Head of caudate nucleus (tissue), 42 donors: Measurements from ENCODE around the gene GPRASP1.
"Not testable (repeated sequence)": the region's sequence is repeated elsewhere in the genome, so short reads cannot be mapped to it uniquely, and the experiment has no call there.

ENCODE experiments used
- DNase-seq, 42 donors: peaks; one replicate each; pipeline versions ENCODE4 v3.0.0 to v3.0.0-alpha.2; 2020 to 2021; ENCODE audit warnings: mixed read lengths in 7 of 42
- intact Hi-C: fragments of 100-400 bp; cut with DNase I; formaldehyde crosslinking; loops from one replicate; pipeline ENCODE4 v1.15.0; 2022

GPRASP1 gene, protein sequence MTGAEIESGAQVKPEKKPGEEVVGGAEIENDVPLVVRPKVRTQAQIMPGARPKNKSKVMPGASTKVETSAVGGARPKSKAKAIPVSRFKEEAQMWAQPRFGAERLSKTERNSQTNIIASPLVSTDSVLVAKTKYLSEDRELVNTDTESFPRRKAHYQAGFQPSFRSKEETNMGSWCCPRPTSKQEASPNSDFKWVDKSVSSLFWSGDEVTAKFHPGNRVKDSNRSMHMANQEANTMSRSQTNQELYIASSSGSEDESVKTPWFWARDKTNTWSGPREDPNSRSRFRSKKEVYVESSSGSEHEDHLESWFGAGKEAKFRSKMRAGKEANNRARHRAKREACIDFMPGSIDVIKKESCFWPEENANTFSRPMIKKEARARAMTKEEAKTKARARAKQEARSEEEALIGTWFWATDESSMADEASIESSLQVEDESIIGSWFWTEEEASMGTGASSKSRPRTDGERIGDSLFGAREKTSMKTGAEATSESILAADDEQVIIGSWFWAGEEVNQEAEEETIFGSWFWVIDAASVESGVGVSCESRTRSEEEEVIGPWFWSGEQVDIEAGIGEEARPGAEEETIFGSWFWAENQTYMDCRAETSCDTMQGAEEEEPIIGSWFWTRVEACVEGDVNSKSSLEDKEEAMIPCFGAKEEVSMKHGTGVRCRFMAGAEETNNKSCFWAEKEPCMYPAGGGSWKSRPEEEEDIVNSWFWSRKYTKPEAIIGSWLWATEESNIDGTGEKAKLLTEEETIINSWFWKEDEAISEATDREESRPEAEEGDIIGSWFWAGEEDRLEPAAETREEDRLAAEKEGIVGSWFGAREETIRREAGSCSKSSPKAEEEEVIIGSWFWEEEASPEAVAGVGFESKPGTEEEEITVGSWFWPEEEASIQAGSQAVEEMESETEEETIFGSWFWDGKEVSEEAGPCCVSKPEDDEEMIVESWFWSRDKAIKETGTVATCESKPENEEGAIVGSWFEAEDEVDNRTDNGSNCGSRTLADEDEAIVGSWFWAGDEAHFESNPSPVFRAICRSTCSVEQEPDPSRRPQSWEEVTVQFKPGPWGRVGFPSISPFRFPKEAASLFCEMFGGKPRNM (N-terminal part only)

DNA sequence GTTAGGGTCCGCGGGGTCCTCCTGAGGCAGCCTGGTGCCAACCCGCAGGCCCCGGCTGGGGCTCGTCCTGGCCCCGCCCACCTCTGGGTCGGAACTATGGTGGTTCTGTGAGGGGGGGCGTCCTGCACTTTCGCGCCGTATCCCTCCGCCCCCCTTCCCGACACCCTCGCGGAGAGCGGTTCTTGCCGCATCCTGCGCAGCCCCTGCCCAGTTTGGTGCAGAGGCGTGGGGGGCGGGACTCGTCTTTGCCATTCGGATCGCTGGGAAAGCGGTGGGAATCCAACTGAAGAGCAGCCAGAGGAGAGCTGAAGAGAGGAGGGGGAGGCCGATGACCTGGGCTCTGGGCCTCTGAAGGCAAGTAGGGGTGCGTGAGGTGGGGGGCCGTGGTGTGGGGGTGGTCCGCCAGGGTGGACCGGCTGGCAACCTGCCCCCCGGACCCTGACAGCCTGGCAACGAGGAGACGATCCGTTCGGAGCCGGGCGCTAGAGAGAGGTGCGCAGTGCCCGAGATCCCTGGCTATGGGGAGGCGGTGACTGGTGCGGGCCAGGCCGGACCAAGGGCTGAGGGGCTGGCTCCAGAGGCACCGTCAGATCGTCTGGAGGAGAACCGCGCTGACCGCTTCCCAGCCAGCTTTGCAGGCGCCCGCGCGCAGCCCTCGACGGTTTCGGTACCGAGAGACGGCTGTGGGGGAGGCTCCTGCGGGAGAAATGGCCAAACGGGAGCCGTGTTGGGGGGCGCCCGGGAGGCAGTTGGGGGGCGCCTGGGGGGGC, at the start of gene GPRASP1:
Gene GPRASP1 (plus strand): TSS at position 242 of the 770 bp plus-strand sequence. CDS start 2,431 bp downstream, outside the sequence.
- intact Hi-C loops = loop anchor here (10.0 kb wide), 1 partner anchor 63 kb away; the partner anchor contains the start of gene GPRASP2
- DNase-seq = peak; percentile 30 to 86 (median 68)

GRCh38 chrX:102604327-102604726, 47.0 kb upstream of the GPRASP1 start:
- intact Hi-C loops = no loop called here
- DNase-seq = no peak

DNA sequence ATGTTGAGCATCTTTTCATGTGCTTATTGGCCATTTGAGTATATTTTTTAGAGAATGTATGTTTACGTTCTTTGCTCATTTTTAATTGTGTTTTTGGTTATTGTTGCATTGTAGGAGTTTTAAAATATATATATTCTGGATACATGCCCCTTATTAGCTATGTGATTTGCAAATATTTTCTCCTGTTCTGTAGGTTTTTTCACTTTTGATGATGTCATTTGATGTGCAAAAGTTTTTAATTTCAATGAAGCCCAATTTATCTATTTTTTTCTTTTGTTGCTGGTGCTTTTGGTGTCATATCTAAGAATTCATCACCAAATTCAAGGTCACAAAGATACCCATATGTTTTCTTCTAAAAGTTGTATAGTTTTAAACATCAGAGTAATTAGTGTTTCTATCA, 45.2 kb upstream of the GPRASP1 start:
- intact Hi-C loops = no loop called here
- DNase-seq = no peak

DNA sequence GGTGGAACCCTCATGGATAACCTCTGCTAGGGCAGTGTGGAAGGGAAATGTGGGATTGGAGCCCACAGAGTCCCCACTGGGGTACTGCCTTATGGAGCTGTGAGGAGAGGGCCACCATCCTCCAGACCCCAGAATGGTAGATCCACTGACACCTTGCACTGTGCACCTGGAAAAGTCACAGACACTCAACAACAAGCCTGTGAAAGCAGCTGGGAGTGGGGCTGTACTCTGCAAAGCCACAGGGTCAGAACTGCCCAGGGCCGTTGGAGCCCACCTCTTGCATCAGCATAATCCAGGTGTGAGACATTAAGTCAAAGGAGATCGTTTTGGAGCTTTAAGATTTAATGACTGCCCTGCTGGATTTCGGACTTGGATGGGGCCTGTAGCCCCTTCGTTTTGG, 40.4 kb upstream of the GPRASP1 start:
- intact Hi-C loops = no loop called here
- no peak for DNase-seq

DNA sequence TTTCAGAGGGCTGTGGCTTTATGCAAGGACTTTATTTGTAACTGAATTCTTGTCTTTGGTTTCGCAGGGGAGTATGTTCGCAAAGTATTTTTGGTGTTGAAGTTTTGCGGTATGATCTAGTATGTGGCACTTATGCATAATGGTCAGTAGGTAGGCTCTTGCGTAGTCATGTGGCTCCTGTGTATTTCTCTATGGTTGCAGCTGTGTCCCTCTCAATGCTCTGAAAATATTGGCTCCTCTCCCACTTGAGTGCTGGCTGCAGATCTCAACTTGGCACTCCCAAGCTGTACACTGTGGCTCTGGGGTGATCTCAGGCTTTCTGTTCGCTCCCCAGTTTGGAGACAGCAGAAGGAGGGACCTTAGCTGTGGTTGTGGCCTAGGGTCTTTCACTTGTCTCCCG, 27.2 kb upstream of the GPRASP1 start:
- DNase-seq = peak in 13 of 42 donors; percentile 5 to 48 (median 22)
- intact Hi-C loops = no loop called here

- intact Hi-C loops = no loop called here
- DNase-seq = no peak
Observed at GRCh38 chrX:102627640-102628039, 23.6 kb upstream of the GPRASP1 start.

DNA sequence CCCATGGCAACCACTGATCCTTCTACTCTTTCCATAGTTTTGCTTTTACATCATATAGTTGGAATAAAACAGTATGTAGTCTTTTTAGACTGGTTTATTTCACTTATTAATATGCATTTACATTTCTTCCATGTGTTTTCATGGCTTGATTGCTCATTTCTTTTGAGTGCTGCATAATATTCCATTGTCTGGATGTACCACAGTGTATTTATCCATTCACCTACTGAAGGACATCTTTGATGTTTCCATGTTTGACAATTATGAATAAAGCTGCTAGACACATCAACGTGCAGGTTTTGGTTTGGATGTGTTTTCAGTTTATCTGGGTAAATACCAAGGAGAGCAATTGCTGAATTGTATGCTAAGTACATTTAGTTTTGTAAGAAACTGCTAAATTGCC, 13.7 kb upstream of the GPRASP1 start:
- DNase-seq = no peak

DNA sequence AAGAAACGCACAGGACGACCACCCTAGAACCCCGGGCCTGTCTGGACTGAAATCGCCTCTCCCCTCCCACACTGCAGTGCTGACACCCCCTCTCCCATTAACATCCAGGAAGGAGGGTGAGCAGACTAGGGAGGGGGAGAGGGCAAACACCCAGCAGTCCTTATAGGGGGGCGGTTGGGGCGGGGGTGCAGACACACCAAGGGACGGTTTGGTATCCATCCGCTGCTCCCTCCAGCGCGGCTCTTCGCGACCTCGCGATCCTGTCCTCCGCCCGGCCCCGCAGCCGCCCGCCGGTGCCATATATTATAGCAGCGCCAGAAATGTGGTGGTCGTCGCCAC, 411 bp upstream of the GPRASP1 start:
- intact Hi-C loops = loop anchor here (10.0 kb wide), 1 partner anchor 64 kb away; the partner anchor contains the start of gene GPRASP2
- no peak for DNase-seq

More for the DNA sequence above, 13.7 kb upstream of the GPRASP1 start:
- intact Hi-C loops = no loop called here

GRCh38 chrX:102652031-102652688, 877 bp downstream of the GPRASP1 start:
- intact Hi-C loops = loop anchor here (10.0 kb wide), 1 partner anchor 63 kb away; the partner anchor contains the start of gene GPRASP2
- peak in 41 of 42 donors; percentile 20 to 83 (median 60) for DNase-seq

- no peak for DNase-seq
- intact Hi-C loops = loop anchor here (10.0 kb wide), 1 partner anchor 60 kb away; the partner anchor contains the start of gene GPRASP2
Observed at GRCh38 chrX:102654696-102655095, 3.4 kb downstream of the GPRASP1 start.

- DNase-seq = no peak
- intact Hi-C loops = loop anchor here (10.0 kb wide), 1 partner anchor 56 kb away; the partner anchor contains the start of gene GPRASP2
Observed at GRCh38 chrX:102658556-102658955, 7.3 kb downstream of the GPRASP1 start.

- intact Hi-C loops = loop anchor here (10.0 kb wide), 1 partner anchor 55 kb away; the partner anchor contains the start of gene GPRASP2
- peak; percentile 69 to 95 (median 89) for DNase-seq
Observed at GRCh38 chrX:102659790-102660757, 8.8 kb downstream of the GPRASP1 start.

- intact Hi-C loops, DNase-seq: not testable (repeated sequence)
Observed at GRCh38 chrX:102663820-102664219, 12.5 kb downstream of the GPRASP1 start.

DNA sequence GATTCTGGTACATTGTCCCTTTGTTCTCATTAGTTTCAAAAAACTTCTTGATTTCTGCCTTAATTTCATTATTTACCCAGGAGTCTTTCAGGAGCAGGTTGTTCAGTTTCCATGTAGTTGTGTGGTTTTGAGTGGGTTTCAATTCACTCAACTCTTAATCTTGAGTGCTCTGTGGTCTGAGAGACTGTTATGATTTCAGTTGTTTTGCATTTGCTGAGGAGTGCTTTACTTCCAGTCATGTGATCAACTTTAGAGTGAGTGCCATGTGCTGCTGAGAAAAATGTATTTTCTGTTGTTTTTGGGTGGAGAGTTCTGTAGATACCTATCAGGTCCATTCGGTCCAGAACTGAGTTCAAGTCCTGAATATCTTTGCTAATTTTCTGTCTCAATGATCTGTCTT, 15.8 kb downstream of the GPRASP1 start:
- DNase-seq, intact Hi-C loops: not testable (repeated sequence)

DNA sequence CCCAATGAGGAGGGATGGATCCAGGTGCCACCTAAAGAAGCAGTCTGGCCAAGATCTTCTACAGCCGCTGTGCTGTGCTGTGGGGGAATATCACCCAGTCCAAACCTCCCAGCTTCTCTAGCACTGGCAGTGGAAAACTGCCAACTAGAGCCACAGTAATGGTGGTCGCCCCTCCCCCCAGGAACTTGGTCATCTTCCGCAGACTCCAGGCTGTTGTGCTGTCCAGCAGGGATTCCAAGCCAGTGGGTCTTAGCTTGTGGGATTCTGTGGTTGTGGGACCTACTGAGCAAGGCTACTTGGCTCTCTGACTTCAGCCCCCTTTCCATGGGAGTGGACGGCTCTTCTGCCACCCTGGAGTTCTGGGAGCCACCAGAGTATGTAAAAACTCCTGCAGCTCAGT, 18.2 kb downstream of the GPRASP1 start:
- DNase-seq = no peak
- intact Hi-C loops = no loop called here

GRCh38 chrX:102672856-102673255, 21.6 kb downstream of the GPRASP1 start:
- intact Hi-C loops = no loop called here
- no peak for DNase-seq

GRCh38 chrX:102677479-102677878, 26.2 kb downstream of the GPRASP1 start:
- intact Hi-C loops, DNase-seq: not testable (repeated sequence)
